Fibroblast of villous mesenchyme (primary cell): ENCODE data around the gene LARP4B. TPM values are rescaled to one million over a fixed set of nuclear protein-coding genes. Genes with fewer than 3 reads are reported as not detected.

ENCODE experiments used
- DNase-seq: peaks from one replicate; pipeline ENCODE4 v3.0.0-alpha.2; 2010; ENCODE audit warnings: low read depth
- H3K4me3 ChIP-seq: 2 replicates; pipeline ENCODE4 v1.5.1; 2011; ENCODE audit warnings: low read depth, mild to moderate bottlenecking, low read length
- CTCF ChIP-seq: IDR thresholded peaks from 2 replicates; pipeline ENCODE4 v1.5.1; 2012; ENCODE audit warnings: low read depth, mild to moderate bottlenecking, low read length; ENCODE audit not compliant: insufficient read depth
- total RNA-seq: library from RNA; depleted of rRNA; stranded (reverse); fragments of >200 nt; gene quantifications from 2 replicates; pipeline ENCODE4 v1.2.3, GENCODE V29; 2012

Gene LARP4B
- total RNA-seq, 1 donor, result 57.4 TPM

GRCh38 chr10:807163-807957 lies 124.1 kb downstream of the LARP4B start:
- no peak overlapping the region for H3K4me3 ChIP-seq
- TF ChIP-seq CTCF, result no peak
- no peak for DNase-seq

- TF ChIP-seq CTCF, result no peak
- no peak for DNase-seq
- no peak overlapping the region for H3K4me3 ChIP-seq
These were observed 124.9 kb downstream of the LARP4B start for GRCh38 chr10:806451-807162.

- TF ChIP-seq CTCF, result no peak
- H3K4me3 ChIP-seq, result no peak overlapping the region
- no peak for DNase-seq
These were observed 125.7 kb downstream of the LARP4B start for GRCh38 chr10:805620-806305.

DNA sequence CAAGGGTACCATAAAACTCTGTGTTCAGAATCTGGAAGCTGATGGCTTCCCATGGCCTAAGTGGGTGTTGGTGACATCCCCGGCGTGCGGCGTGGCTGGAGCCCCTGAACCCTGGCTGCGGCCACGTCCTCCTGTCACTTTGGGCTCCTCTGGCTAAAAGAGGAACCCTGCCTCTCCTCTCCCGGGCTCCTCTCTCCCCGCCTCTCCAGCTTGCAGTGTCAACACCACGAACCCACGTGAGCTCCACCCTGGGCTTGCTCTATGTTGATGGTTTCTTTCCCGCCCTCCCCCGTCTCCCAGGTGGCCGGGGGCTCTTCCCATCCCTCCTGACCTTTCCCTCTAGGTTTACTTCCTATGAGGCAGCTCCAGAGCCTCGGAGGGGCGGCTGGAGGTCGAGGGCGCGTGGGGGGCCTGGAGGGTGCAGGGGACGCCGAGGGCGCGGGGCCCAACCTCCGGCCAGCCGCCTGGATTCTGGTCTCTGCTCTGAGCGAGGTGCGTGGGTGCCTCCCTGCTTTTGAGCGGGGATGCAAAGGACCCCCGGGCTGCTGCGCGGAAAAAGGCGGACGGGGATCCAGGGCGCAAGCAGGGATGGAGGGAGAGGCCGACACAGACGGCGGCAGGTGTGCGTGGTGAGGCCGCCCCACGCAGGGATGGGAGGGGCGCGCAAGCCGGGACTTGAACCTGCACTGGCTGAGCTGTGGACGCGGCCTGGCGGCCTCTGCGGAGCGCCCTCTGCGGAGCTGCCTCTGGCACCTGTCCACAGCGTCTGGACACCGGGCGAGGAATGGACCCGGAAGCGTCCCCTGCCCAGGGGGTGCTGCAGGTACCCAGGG lies 126.5 kb downstream of the LARP4B start:
- TF ChIP-seq CTCF, result no peak
- no peak for DNase-seq
- H3K4me3 ChIP-seq, result no peak overlapping the region

- DNase-seq, result no peak
- no peak for TF ChIP-seq CTCF
- H3K4me3 ChIP-seq, result no peak overlapping the region
These were observed 127.2 kb downstream of the LARP4B start for GRCh38 chr10:804191-804781.
